GM21526 (cell line): ENCODE measurements around the gene MDM4.
"Not testable (repeated sequence)": the region's sequence is repeated elsewhere in the genome, so short reads cannot be mapped to it uniquely, and the experiment has no call there.

Source experiments
- ATAC-seq: cut with Tn5 transposase; IDR thresholded peaks from one replicate; pipeline ENCODE4 v1.9.1; 2021; ENCODE audit warnings: moderate library complexity; ENCODE audit not compliant: unreplicated experiment, low FRiP score

The MDM4 gene

DNA sequence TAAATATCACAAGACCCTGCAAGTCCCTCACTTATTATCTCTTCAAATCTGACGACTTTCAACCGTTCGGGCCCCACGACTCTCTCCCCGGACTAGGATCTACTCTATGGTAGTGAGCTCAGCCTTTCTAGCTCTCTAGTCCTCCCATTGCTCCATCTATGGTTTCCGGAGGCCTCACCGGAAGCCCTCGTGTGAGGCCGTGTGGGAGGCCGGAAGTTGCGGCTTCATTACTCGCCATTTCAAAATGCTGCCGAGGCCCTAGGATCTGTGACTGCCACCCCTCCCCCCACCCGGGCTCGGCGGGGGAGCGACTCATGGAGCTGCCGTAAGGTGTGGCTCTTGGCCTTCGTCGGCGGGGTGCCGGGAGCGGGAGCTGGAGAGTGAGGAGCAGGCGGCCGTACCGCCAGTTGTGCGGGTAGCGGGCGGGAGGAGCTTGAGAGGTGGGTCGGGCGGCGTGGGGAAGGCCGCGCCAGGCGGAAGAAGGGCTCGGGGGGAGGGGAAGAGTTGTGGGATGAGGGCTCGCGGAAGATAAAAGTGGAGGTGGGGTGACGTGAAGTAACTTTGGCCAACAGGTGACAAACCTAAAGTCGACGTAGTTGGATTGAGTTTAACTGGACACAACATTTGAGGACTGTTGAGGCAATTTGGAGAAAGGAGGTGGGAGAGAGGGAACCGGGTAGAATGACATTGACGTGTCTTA, at the start of gene MDM4:
Gene MDM4 (plus strand): TSS at position 227 of the 700 bp plus-strand sequence. CDS start 9,113 bp downstream, outside the sequence.
- ATAC-seq = peak; percentile 60

DNA sequence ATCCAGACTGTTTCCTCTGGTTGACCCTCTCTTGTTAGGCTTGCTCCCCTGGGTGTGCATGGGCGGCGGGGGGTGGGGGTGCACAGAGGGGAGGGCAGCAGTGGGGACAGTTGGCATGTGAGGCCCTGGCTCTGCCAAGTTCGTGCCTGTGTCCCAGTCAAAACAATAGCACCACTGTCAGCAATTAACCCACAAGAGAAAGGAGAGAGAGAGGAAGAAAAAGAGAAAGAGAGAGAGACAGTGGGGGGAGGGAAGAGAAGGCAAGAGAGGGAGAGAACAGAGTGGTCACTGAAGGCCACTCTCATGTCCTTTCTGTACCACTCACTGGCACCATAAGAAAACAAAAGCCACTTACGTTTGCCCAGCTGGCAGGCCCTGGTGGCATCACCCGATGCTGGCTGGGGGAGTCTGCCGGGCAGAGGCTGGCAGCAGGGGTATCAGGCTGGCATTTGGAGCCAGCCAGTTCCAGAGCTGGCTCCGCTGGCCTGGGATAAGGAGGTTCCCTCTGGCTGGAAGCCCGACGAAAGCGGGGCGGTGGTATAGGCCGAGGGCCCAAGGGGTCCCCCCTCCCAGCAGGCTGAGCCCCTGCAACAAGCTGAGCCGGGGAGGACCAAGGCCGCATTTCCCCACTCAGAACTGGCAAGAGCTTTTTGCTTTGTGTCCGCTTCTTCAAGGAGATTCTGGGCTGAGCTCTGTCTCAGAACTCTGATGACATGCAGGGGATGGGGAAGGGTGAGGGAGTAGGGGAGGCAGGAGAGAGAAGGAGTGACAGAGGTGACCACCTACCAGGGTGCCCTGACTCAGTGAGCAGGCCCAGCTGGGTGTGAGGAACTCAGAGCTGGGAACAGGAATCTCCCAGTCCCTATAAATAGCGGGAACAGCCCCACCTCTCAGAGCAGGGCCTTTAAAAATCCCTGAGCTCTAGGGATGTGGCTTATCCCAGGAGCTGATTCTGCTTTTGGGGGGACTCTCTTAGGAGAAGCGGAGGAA, 49.5 kb upstream of the MDM4 start:
- peak; percentile 6 for ATAC-seq

DNA sequence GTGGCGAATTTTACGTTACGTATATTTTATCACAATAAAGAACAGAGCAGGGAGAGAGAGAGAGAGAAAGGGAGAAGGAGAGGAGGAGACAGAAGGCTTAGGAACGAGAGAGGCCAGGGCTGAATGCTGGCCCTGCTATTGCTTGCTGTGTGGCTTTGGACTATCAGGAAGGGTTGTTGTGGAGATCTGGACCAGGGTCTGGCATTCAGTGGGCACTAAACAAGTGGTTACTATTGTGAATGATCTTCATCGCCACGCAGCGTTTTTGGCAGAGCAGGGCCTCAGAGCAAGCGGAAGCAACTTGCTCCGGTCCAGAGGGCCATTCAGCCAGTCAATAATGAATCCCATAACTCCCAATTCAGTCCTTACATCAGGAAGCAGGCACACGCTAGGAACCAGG, 48.0 kb upstream of the MDM4 start:
- no peak for ATAC-seq

GRCh38 chr1:204468766-204469302, 47.4 kb upstream of the MDM4 start:
- no peak for ATAC-seq

DNA sequence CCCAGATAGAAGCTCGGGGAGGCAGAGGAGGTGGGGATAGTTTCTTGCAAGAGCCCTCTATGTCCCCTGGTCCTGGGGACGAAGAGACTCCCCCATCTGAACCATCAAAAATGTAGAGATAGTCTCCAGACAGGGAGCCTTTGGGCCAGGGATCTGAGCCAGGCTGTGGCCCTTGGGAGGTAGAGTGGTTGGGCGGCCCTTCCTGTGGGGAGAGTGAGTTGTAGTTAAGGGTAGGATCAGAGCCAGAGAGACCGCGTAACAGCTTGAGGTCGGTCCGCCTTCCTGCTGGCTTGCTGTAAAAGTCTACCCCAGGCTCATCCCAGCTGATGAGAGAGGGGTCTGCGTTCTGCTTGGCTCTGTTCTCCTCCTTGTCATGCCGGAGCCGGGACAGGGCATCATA, 46.9 kb upstream of the MDM4 start:
- ATAC-seq = no peak

DNA sequence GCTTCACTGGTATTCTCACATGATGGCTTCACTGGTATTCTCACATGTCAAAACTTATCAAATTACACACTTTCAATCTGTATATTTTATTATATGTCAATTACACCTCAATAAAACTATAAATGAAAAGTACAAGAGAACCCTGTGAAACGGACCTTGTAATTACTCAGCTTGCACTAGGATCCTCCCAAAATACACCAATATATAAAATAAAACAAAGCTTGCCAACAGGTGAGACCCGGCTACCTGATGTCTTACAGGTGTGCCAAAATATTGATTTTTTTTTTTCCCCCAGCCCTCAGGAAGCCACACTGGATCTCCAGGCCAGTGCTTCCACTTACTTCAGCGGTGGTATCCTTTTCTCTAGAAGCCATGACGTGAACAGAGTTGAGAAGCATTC, 44.5 kb upstream of the MDM4 start:
- ATAC-seq = no peak

GRCh38 chr1:204472660-204473059, 43.5 kb upstream of the MDM4 start:
- no peak for ATAC-seq

- ATAC-seq = no peak
These were observed 42.7 kb upstream of the MDM4 start for GRCh38 chr1:204473400-204473965.

- no peak for ATAC-seq
These were observed 40.4 kb upstream of the MDM4 start for GRCh38 chr1:204475656-204476432.

DNA sequence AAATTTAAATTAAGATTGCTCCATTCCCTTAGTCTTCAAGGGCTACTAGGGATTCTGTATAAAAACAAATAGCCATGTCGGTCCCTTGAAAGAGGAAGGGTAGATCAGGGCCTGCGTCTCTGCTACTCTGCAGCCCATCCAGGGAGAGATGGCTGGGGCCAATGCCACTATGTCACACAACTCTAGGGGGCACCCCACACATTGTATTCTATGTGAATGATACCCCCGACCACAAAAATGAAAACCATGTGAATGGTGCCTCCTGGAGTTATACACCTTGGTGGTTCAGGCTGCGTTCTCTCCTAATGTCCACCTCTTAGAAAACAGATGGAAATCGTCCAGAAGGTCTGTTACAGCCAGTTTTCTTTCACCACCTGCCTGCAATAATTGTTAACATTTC, 39.6 kb upstream of the MDM4 start:
- ATAC-seq = no peak

GRCh38 chr1:204477036-204477740, 39.0 kb upstream of the MDM4 start:
- ATAC-seq = no peak

DNA sequence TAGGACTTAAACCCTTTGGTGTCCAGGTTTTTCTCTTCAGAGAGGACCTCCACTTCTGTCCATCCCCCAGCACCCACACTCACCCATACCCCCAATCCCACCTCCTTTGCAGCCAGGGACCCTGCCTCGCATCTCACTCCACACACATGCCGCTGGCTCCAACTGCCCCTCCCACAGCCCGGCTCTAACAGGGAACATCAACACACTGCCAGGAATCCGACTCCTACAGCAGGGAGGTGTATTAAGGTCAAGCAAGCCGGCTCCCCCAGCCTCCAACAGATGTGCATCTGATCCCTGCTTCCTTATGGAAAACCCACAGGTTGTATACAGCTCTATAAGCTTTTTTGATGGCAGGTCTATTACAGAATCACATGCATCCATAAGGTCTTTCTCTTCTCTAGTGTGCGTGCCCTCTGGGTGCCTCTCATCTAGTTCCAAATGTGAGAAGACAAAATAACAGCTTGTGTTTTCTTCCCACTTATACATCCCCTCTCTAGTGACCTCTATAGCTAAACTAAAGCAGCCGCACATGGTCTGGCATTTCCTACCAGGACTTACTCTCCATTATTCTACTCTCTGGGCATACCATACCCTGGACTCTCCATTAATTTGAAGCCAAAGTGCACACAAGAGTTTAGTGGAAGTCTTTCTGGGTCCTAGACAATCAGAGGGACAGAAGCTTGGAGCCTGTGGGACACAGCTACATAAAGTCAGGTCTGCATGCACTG, 37.9 kb upstream of the MDM4 start:
- ATAC-seq = no peak

- ATAC-seq = no peak
These were observed 37.3 kb upstream of the MDM4 start for GRCh38 chr1:204478921-204479320.

DNA sequence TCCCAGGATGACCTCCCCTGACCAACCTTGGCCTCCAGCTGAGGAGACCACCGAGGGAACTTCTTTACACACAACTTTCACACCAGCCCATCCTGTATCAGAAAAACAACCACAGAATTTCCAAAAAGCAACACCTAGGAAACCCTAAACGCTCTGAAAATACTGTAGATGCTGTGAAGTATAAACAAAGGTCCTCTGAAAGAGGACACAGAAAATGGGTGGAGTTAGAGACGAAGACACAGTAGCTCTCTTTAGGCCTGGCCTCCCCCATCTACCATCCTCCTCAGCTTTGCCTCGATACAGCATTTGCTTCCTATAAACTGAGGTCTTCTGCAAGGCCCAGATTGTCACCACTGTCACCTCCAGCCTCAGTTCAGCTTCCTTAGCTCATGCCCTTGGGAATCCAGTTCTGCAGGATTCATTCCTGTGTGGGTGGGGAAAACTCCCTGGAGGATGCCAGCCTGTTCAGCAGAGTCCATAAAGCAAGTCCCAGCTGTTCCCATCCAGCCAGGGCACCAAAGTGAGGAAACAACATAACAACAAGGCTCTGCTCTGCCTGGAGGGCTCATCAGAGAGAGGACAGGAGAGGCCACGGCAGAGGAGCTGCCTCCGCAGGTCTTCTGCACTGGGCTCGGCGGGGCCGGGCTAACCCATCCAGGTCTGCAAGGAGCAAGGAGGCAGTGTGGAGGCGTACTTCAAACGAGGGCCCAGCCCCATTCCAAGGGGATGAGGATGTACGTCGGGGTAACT, 36.6 kb upstream of the MDM4 start:
- no peak for ATAC-seq

DNA sequence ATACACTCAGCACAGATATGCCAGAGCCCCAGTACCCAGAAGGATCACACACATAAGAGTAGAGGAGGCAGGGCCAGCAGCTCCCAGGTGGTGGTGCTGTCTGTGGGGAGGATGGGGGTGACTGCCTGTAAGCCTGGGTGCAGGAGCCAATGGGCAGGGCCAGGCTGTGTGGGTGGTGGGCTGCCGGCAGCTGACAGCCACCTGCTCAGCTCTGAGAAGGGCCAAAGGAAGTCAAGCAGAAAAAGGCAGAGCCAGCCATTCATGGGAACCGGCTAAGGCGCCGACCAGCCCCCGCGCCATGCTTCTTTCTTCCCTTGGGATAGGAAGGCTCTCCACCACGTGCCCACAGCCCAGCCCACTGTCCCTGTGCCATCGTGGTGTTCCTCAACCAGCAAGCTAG, 35.7 kb upstream of the MDM4 start:
- ATAC-seq = peak; percentile 62

- no peak for ATAC-seq
These were observed 32.4 kb upstream of the MDM4 start for GRCh38 chr1:204483791-204484190.

- ATAC-seq = not testable (repeated sequence)
These were observed 29.5 kb upstream of the MDM4 start for GRCh38 chr1:204486513-204487255.

- no peak for ATAC-seq
These were observed 29.0 kb upstream of the MDM4 start for GRCh38 chr1:204487256-204487615.
